IPS DF 6.9 (cell line): ENCODE results near the gene ST13.
A peak's percentile ranks its signal among the peaks of the same experiment; 100 is the strongest.

ENCODE experiments used
- DNase-seq: peaks from one replicate; pipeline ENCODE4 v3.0.0-alpha.2; 2013; ENCODE audit warnings: low read depth, low spot score
- H3K27ac ChIP-seq: one replicate; pipeline ENCODE4 v1.5.1; 2013; ENCODE audit warnings: low read length, control low read depth
- H3K27me3 ChIP-seq: 2 replicates; pipeline ENCODE4 v1.6.1; 2013; ENCODE audit warnings: mild to moderate bottlenecking, low read length; ENCODE audit not compliant: control insufficient read depth, insufficient read depth
- H3K36me3 ChIP-seq: 2 replicates; pipeline ENCODE4 v1.6.1; 2013; ENCODE audit warnings: low read length; ENCODE audit not compliant: control insufficient read depth, insufficient read depth
- H3K4me1 ChIP-seq: 2 replicates; pipeline ENCODE4 v1.6.1; 2013; ENCODE audit warnings: low read length; ENCODE audit not compliant: control insufficient read depth, insufficient read depth
- H3K4me3 ChIP-seq: 2 replicates; pipeline ENCODE4 v1.5.1; 2013; ENCODE audit warnings: mild to moderate bottlenecking, low read length
- H3K9me3 ChIP-seq: 2 replicates; pipeline ENCODE4 v1.6.1; 2013; ENCODE audit warnings: low read length, inconsistent platforms; ENCODE audit not compliant: control insufficient read depth, insufficient read depth
- WGBS: extraction: QIAGEN DNeasy Blood & Tissue Kit; methylation state at CpG from one replicate; pipeline ENCODE4 v1.1.7; 2013; ENCODE audit warnings: mixed read lengths, missing lambda C conversion rate; ENCODE audit not compliant: insufficient read length, insufficient coverage; 5-methylcytosine and 5-hydroxymethylcytosine counted together

ST13 gene

DNA sequence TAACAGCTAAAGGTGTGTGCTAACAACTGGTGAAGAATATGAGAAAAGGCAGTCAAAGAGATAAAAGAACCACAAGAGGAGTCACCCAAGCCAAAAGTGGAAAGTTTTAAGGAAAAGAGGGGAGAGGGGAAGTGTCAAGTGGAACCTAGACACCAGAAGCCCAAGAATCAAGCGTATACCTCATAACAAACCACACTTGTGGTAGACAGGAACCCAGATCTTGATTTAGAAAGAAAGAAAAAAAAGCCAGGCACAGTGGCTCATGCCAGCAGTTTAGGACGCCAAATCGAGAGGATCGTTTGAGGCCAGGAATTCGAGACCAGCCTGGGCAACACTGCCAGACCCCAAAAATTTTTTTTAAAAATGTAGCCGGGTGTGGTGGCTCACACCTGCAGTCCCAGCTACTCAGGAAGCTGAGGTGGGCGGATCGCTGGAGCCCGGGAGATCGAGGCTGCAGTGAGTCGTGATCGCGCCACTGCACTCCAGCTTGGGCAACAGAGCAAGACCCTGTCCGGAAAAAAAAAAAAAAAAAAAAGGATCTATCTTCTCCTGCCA is 38.2 kb downstream of the ST13 start:
- no peak for DNase-seq
- no peak overlapping the region for H3K27ac ChIP-seq
- H3K9me3 ChIP-seq: no peaks in the 10 kb centered on the region
- peak overlapping the region; percentile 88; the same call in 1 of the 2 replicates for H3K4me3 ChIP-seq
- no CpG with 5 or more reads among the region's 14 CpGs for WGBS
- no peaks in the 10 kb centered on the region for H3K27me3 ChIP-seq
- peaks cover 2% of the 10 kb centered on the region; the same call in 1 of the 2 replicates for H3K4me1 ChIP-seq
- H3K36me3 ChIP-seq: 0 out of 2 replicates have a peak, but pooled peaks cover 3% of the 10 kb centered on the region

DNA sequence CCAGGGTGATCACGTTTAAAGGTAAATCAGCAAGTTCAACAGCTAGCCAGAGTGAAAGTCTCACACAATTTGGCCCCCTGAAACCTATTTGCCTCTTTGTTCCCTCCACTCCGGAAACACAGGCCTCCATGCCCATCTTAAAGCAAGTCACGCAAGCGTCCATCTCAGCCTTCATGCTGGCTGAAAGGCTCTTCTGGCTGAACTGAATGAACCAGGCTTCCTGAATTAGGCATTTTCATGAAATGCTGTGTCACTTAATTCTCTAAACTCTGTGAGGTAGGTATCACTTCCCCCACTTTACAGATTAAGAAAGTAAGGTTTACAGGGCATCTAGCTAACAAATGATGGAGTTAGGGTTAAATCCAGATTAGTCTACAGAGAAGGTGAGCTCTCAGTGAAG is 38.7 kb downstream of the ST13 start:
- no peaks in the 10 kb centered on the region for H3K9me3 ChIP-seq
- no CpG with 5 or more reads among the region's 4 CpGs for WGBS
- H3K27ac ChIP-seq: no peak overlapping the region
- no peaks in the 10 kb centered on the region for H3K36me3 ChIP-seq
- no peak for DNase-seq
- H3K4me1 ChIP-seq: peaks cover 2% of the 10 kb centered on the region; the same call in 1 of the 2 replicates
- H3K27me3 ChIP-seq: no peaks in the 10 kb centered on the region
- no peak overlapping the region for H3K4me3 ChIP-seq

DNA sequence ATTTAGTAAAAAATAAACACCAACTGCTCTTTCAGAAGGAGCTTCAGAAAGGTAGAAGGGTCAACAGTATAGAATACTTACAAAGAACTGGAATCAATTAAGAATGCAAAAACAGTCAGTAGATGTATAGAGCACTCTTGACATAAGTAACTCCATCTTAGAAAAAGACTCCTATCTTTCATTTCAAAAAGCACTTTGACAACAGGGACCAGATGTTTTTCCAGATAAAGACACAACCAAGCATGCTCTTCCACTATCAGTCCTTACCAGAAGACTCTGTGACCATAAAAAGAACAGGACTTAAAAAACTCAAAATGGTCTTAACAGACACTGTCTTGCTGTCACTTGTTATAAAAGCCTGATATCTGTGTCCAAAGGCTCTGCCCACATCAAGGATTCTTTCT is 42.5 kb downstream of the ST13 start:
- Histone ChIP-seq H3K36me3 (no peaks in the 10 kb centered on the region), H3K27me3 (no peaks in the 10 kb centered on the region), H3K27ac (no peak overlapping the region), H3K4me3 (no peak overlapping the region), H3K4me1 (no peaks in the 10 kb centered on the region), H3K9me3 (no peaks in the 10 kb centered on the region)
- DNase-seq: no peak

DNA sequence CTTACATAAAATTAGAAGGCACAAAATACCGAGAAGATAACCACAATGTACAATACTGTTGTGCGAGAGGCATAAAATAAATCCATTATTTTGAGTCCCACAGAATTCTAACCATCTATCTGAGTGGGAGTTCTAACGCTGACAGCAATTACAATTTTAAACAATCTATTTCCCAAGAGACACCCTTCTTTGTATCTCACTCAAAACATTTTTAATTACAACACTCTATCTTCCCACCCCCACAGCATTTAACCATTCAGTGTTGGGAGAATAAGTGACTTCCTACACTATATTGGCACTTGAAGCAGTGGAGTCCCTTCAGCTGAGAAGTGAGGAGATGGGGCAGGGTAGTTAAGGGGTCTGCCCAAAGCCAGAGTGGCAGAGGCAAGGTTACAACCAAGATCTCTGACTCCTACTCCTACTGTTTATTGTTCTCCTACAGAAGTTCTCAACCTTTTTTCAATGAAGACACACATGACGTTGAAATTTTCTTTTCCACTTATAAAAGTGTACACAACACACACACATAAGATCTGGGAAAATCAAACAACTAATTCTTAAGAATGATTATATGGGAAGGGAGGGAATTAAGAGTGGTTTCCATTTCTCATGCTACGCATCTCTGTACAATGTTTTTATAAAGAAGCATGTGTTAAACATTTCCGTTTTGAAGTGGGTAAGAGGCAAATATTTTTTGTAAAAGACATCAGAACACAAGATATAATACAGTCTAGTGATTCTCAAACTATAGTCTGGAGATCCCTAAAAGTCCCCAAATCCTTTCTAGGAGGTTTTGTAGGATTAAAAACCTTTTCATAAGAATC is 48.2 kb downstream of the ST13 start:
- H3K36me3 ChIP-seq: no peaks in the 10 kb centered on the region
- H3K27me3 ChIP-seq: no peaks in the 10 kb centered on the region
- DNase-seq: no peak
- no peak overlapping the region for H3K4me3 ChIP-seq
- no peaks in the 10 kb centered on the region for H3K4me1 ChIP-seq
- WGBS: no CpG with 5 or more reads among the region's 6 CpGs
- no peaks in the 10 kb centered on the region for H3K9me3 ChIP-seq
- no peak overlapping the region for H3K27ac ChIP-seq

DNA sequence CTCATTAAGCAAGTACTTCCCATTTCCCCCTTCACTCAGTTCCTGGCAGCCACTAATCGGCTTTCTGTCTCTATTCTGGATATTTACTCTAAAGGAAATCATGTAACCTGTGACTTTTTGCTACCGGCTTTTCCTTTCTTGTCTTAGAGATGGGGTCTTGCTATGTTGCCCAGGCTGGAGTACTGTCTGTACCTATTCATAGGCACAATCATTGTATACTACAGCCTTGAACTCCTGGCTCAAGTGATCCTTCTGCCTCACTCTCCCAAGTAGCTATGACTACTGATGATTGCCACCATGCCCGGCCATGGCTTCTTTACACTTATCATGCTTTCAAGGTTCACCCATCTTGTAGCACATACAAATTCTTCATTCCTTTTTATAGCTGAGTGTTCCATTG is 49.7 kb downstream of the ST13 start:
- Histone ChIP-seq H3K27ac (no peak overlapping the region), H3K36me3 (no peaks in the 10 kb centered on the region), H3K4me1 (no peaks in the 10 kb centered on the region), H3K4me3 (no peak overlapping the region), H3K27me3 (no peaks in the 10 kb centered on the region), H3K9me3 (no peaks in the 10 kb centered on the region)
- no CpG with 5 or more reads among the region's 3 CpGs for WGBS
- DNase-seq: no peak

DNA sequence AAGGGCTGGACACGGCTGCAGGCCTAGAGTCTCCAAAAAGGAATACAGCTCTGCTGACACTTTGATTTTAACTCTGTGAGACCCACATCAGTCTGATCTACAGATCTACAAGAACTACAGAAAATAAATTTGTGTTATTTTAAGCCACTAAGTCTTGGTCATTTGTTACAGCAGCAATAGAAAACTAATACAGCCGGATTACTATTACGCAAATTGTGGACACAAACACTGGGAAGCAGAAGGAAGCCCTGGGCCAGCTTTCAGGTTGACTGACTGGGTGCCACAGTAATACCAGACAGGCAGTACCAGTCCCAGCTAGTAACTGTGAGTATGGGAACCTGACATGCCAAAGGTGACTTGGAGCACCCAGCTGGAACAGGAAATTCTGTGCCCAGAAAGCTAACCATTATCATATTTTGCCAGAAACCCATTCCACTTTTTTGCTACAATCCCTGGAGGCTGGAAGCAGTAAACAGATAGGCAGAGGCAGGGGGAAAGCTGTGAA is 50.7 kb downstream of the ST13 start:
- Histone ChIP-seq H3K36me3 (no peaks in the 10 kb centered on the region), H3K4me1 (no peaks in the 10 kb centered on the region), H3K9me3 (no peaks in the 10 kb centered on the region), H3K27ac (no peak overlapping the region), H3K27me3 (no peaks in the 10 kb centered on the region), H3K4me3 (no peak overlapping the region)
- no peak for DNase-seq
- no CpG with 5 or more reads among the region's 3 CpGs for WGBS

DNA sequence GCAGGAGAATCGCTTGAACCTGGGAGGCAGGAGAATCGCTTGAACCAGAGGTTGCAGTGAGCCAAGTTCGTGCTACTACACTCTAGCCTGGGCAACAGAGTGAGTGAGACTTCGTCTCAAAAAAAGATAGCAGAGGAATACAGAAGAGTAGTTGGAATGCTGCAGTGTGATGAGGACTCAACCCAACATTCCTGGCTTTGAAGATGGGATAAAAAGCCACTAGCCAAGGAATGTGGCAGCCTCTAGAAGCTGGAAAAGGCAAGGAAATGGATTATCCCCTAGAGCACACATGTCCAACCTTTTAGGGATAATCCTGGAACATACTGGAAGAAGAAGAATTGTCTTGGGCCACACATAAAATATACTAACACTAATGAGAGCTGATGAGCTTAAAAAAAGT is 51.2 kb downstream of the ST13 start:
- Histone ChIP-seq H3K27me3 (no peaks in the 10 kb centered on the region), H3K36me3 (no peaks in the 10 kb centered on the region), H3K4me1 (no peaks in the 10 kb centered on the region), H3K9me3 (no peaks in the 10 kb centered on the region), H3K27ac (no peak overlapping the region), H3K4me3 (no peak overlapping the region)
- no peak for DNase-seq
- WGBS: no CpG with 5 or more reads among the region's 4 CpGs

DNA sequence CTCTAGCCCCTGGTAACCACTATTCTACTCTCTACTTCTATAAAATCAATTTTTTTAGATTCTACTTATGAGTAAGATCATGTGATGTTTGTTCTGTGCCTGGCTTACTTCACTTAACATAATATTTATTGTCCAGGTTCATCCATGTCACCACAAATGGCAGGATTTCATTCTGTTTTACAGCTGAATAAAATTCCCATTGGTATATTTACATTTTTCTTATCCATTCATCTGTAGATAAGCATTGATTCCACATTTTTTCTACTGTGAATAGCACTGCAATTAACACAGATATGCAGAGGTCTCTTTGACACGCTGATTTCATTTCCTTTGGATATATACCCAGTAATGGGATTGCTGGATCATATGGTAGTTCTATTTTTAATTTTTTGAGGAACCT is 53.1 kb downstream of the ST13 start:
- DNase-seq: no peak
- Histone ChIP-seq H3K36me3 (no peaks in the 10 kb centered on the region), H3K27ac (no peak overlapping the region), H3K27me3 (no peaks in the 10 kb centered on the region), H3K9me3 (no peaks in the 10 kb centered on the region), H3K4me1 (no peaks in the 10 kb centered on the region), H3K4me3 (no peak overlapping the region)
- no CpG with 5 or more reads among the region's 1 CpG for WGBS

DNA sequence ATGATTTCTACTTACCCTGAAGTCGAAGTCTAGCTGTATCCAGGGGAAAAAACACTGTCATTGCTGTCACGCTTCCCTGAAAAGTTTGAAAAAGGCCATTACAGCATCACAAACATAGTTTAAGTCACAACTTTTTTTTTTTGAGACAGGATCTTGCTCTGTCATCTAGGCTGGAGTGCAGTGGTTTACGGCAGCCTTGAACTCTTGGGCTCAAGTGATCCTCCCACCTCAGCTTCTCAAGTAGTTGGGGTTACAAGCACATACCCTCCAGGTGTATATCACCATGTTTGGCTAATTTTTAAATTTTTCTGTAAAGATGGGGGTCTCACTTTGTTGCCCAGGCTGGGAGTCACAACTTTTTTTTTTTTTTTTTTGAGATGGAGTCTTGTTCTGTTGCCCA is 57.4 kb downstream of the ST13 start:
- Histone ChIP-seq H3K9me3 (no peaks in the 10 kb centered on the region), H3K27ac (no peak overlapping the region), H3K36me3 (no peaks in the 10 kb centered on the region), H3K27me3 (no peaks in the 10 kb centered on the region), H3K4me1 (no peaks in the 10 kb centered on the region), H3K4me3 (no peak overlapping the region)
- WGBS: no CpG with 5 or more reads among the region's 3 CpGs
- DNase-seq: no peak

DNA sequence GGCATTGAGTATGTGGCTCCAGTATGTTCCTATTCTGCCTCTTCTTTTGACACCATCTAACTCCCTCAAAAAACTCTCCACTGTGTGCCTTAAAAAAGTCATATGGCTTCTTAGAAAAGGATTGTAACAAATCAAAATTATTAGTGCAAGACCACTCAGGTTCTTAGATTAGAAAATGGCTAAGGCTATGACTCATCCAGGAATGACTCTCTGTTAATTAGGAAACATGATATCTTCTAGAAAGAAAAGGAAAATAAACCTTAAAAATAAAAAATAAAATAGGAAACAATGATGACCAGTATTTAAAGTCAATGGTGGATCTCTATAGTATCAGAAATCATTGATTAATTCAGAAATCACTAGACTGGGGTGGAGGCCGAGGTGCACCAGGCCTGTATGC is 59.0 kb downstream of the ST13 start:
- H3K9me3 ChIP-seq: no peaks in the 10 kb centered on the region
- H3K4me3 ChIP-seq: no peak overlapping the region
- no peaks in the 10 kb centered on the region for H3K27me3 ChIP-seq
- no peak overlapping the region for H3K27ac ChIP-seq
- H3K36me3 ChIP-seq: no peaks in the 10 kb centered on the region
- no peaks in the 10 kb centered on the region for H3K4me1 ChIP-seq
- no CpG with 5 or more reads among the region's 1 CpG for WGBS
- no peak for DNase-seq

DNA sequence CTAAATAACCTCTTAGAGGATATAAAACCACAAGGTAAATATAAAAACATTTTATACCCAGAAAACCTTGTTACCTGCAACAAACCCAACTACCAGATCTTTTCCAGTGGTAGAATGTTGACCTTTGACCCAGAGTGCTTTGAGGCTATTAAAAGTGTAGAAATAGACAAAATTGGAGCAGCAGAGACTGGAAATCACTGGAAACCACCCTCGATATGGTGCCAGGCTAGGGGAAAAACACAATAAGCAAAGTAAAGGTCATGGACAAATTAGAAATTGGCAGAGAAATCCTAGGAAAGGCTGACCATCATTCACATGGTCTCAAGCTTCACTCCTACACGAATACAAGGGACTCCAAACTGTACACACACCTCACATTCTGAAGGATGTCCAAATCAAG is 64.0 kb downstream of the ST13 start:
- no CpG with 5 or more reads among the region's 2 CpGs for WGBS
- Histone ChIP-seq H3K9me3 (no peaks in the 10 kb centered on the region), H3K4me3 (no peak overlapping the region), H3K36me3 (peaks cover 3% of the 10 kb centered on the region; the same call in 1 of the 2 replicates), H3K4me1 (no peaks in the 10 kb centered on the region), H3K27ac (no peak overlapping the region), H3K27me3 (no peaks in the 10 kb centered on the region)
- no peak for DNase-seq
